ENCODE results near the gene NBAS. TPM values are rescaled to one million over a fixed set of nuclear protein-coding genes. Genes with fewer than 3 reads are reported as not detected.

NBAS gene
- total and polyA plus RNA-seq, 10 of the 15 experiments (the other 5 are each of a cell fraction or from before 2014, with no cell fraction given) = 4.3 to 32.7 (median 20.8) TPM

GRCh38 chr2:15391751-15392150, 169.4 kb downstream of the NBAS start:
- no peak overlapping the region for H3K4me3 ChIP-seq
- ChIA-PET POLR2A (no interaction called here), CTCF (no interaction called here), RAD21 (ENCODE audit: unreplicated experiment) (no interaction called here), SMC1A (ENCODE audit: uncharacterized antibody, unreplicated experiment) (no interaction called here)
- H3K27ac ChIP-seq (ENCODE audit: control insufficient read depth, insufficient read depth) = no peak overlapping the region
- no peaks in the 10 kb centered on the region for H3K4me1 ChIP-seq (ENCODE audit: control insufficient read depth, insufficient read depth, low read length)
- H3K9ac ChIP-seq (ENCODE audit: control insufficient read depth, insufficient read depth, low read length) = no peak overlapping the region
- H3K79me2 ChIP-seq (ENCODE audit: control insufficient read depth, insufficient read depth, low read length) = no peaks in the 10 kb centered on the region
- peaks cover 0 to 6% of the 10 kb centered on the region in 2 experiments; a peak in 1 of 4 replicates for H3K36me3 ChIP-seq (ENCODE audit: control insufficient read depth in 2 of 2, insufficient read depth in 2 of 2, low read length in 1 of 2)
- no peak overlapping the region for H2AFZ ChIP-seq (ENCODE audit: control insufficient read depth, low read depth, low read length)
- H4K20me1 ChIP-seq (ENCODE audit: control insufficient read depth, insufficient read depth) = no peaks in the 10 kb centered on the region
- no peaks in the 10 kb centered on the region for H3K27me3 ChIP-seq (replicated peaks in 1 of 2; ENCODE audit: control insufficient read depth in 2 of 2, insufficient read depth in 2 of 2, low read length in 1 of 2)
- in situ Hi-C loops (cut with MboI) = no loop called here
- TF ChIP-seq POLR2AphosphoS5 (IDR thresholded peaks at IDR 0.05; ENCODE audit: low read length) (no peak), MYB (IDR thresholded peaks at IDR 0.05; ENCODE audit: borderline replicate concordance, low read depth, low read length) (no peak), USF2 (IDR thresholded peaks at IDR 0.05; ENCODE audit: borderline replicate concordance, low read depth, low read length) (no peak), SP1 (IDR thresholded peaks at IDR 0.05; ENCODE audit: low read depth, low read length) (no peak), SUPT20H (IDR thresholded peaks at IDR 0.05; ENCODE audit: borderline replicate concordance, control insufficient read depth, low read depth, low read length) (no peak), POLR2AphosphoS2 (IDR thresholded peaks at IDR 0.05; ENCODE audit: low read depth, low read length) (no peak), MTA3 (IDR thresholded peaks at IDR 0.05; ENCODE audit: borderline replicate concordance, low read length) (no peak), ZNF24 (IDR thresholded peaks at IDR 0.05) (no peak), EZH2 (IDR thresholded peaks at IDR 0.05; ENCODE audit: borderline replicate concordance, control insufficient read depth, low read depth, low read length) (no peak)
- TF ChIP-seq, protein P1, sequence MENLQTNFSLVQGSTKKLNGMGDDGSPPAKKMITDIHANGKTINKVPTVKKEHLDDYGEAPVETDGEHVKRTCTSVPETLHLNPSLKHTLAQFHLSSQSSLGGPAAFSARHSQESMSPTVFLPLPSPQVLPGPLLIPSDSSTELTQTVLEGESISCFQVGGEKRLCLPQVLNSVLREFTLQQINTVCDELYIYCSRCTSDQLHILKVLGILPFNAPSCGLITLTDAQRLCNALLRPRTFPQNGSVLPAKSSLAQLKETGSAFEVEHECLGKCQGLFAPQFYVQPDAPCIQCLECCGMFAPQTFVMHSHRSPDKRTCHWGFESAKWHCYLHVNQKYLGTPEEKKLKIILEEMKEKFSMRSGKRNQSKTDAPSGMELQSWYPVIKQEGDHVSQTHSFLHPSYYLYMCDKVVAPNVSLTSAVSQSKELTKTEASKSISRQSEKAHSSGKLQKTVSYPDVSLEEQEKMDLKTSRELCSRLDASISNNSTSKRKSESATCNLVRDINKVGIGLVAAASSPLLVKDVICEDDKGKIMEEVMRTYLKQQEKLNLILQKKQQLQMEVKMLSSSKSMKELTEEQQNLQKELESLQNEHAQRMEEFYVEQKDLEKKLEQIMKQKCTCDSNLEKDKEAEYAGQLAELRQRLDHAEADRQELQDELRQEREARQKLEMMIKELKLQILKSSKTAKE (IDR thresholded peaks at IDR 0.05; ENCODE audit: low read depth, poor library complexity, severe bottlenecking) = no peak
- FAIRE-seq = no peak
- DNase-seq (ENCODE audit: low read depth, low spot score) = no peak
- no TSS peak for BruUV-seq (replicated peaks)
- intact Hi-C loops (cut with micrococcal nuclease; ENCODE audit: unreplicated experiment) = no loop called here
- WGBS (ENCODE audit: insufficient coverage, insufficient replicate concordance, low lambda C conversion rate, missing lambda C conversion rate) = 94% methylated on average over 1 of the region's 1 CpG
- ATAC-seq = no peak
- H3K9me3 ChIP-seq (replicated peaks; ENCODE audit: control insufficient read depth, insufficient read depth, low read length) = no peaks in the 10 kb centered on the region
- no peak overlapping the region for H3K4me2 ChIP-seq (ENCODE audit: control insufficient read depth, insufficient read depth)

Measured in GM12878 (cell line).